Spleen (tissue), 11 donors: Measurements from ENCODE around the gene TNFSF10. TPM values are rescaled to one million over a fixed set of nuclear protein-coding genes. Genes with fewer than 3 reads are reported as not detected.

ENCODE experiments used
- DNase-seq: peaks from one replicate; pipeline ENCODE4 v3.0.0-alpha.2; 2020
- H3K27ac ChIP-seq, 8 donors: fragments of 200-600 bp; sonication (generic) in 7 of 8; 1 replicate in 4 of 8; 2 replicates in 4 of 8; pipeline versions ENCODE4 v1.5.0 to v1.8.0; 2016 to 2021; ENCODE audit warnings: inconsistent platforms in 4 of 8, mild to moderate bottlenecking in 4 of 8, moderate library complexity in 1 of 8
- H3K27me3 ChIP-seq, 7 donors: fragments of 200-600 bp; sonication (generic) in 6 of 7; replicated peaks in 1 of 7; 1 replicate in 4 of 7; 2 replicates in 3 of 7; pipeline versions ENCODE4 v1.5.0 to v1.8.0; 2016 to 2021; ENCODE audit warnings: inconsistent platforms in 3 of 7, mild to moderate bottlenecking in 1 of 7
- H3K36me3 ChIP-seq, 6 donors: fragments of 200-600 bp; sonication (generic) in 5 of 6; 1 replicate in 4 of 6; 2 replicates in 2 of 6; pipeline versions ENCODE4 v1.5.0 to v1.8.0; 2016 to 2021; ENCODE audit warnings: inconsistent platforms in 2 of 6
- H3K4me1 ChIP-seq, 6 donors: fragments of 200-600 bp; sonication (generic) in 5 of 6; 1 replicate in 3 of 6; 2 replicates in 3 of 6; pipeline versions ENCODE4 v1.5.0 to v1.8.0; 2016 to 2021; ENCODE audit warnings: inconsistent platforms in 3 of 6
- H3K4me3 ChIP-seq, 8 donors: fragments of 200-600 bp; sonication (generic) in 7 of 8; 1 replicate in 4 of 8; 2 replicates in 4 of 8; pipeline versions ENCODE4 v1.5.0 to v1.8.0; 2016 to 2021; ENCODE audit warnings: inconsistent platforms in 4 of 8, mild to moderate bottlenecking in 4 of 8, moderate library complexity in 2 of 8
- H3K9me3 ChIP-seq, 8 donors: fragments of 200-600 bp; sonication (generic) in 7 of 8; 1 replicate in 4 of 8; 2 replicates in 4 of 8; pipeline versions ENCODE4 v1.5.0 to v1.8.0; 2016 to 2021; ENCODE audit warnings: inconsistent platforms in 4 of 8
- POLR2A ChIP-seq, 3 donors: fragments of 450-650 bp; IDR thresholded peaks; one replicate each; pipeline ENCODE4 v1.5.1; 2017; ENCODE audit warnings: antibody characterized with exemption in 3 of 3, mild to moderate bottlenecking in 1 of 3
- POLR2AphosphoS5 ChIP-seq, 3 donors: sonication (generic); formaldehyde crosslinking; IDR thresholded peaks; one replicate each; pipeline ENCODE4 v1.5.1; 2017; ENCODE audit warnings: antibody characterized with exemption in 3 of 3
- WGBS, 5 donors: extraction: QIAGEN DNeasy Blood & Tissue Kit in 3 of 5; methylation state at CpG; one replicate each; pipeline versions ENCODE4 v1.1.5 to v1.1.7; 2013 to 2018; 5-methylcytosine and 5-hydroxymethylcytosine counted together
- intact Hi-C: fragments of 100-400 bp; cut with DNase I; formaldehyde crosslinking; loops from one replicate; pipeline ENCODE4 v1.15.0; 2023; ENCODE audit warnings: low total_unique reads
- polyA plus RNA-seq, 3 donors: library from polyadenylated mRNA; stranded (reverse); fragments of 200-250 nt; gene quantifications; one replicate each; pipeline ENCODE4 v1.2.1, GENCODE V29; 2013
- total RNA-seq, 7 donors: library from RNA; depleted of rRNA in 3 of 7; stranded (reverse); fragments of >200 nt in 3 of 7; fragmentation: NEBNext Ultra II Directional in 4 of 7; extraction: Animal tissue kit (Norgen Biotek cat#: 25700) in 4 of 7; gene quantifications; one replicate each; pipeline versions ENCODE4 v1.1.0 to v1.2.1, GENCODE V29; 2016 to 2021
- TF ChIP-seq, protein P1 (sequence below), 11 experiments: fragments of 200-600 bp in 7 of 11; fragments of 450-650 bp in 4 of 11; sonication (generic) in 4 of 11; IDR thresholded peaks in 8 of 11; conservative IDR thresholded peaks in 3 of 11; 1 replicate in 7 of 11; 2 replicates in 4 of 11; pipeline versions ENCODE4 v1.4.0 to v1.8.0; 2016 to 2021; ENCODE audit warnings: antibody characterized with exemption in 11 of 11, inconsistent platforms in 4 of 11, mild to moderate bottlenecking in 1 of 11
- donor health status: healthy with polysubstance abuse.
- donor health status: DM: no; HTN: no; CAD: no; lungs with moderate emphysema.
- donor health status: DM: no; HTN: no; CAD: no.
- donor health status: Bipolar disorder and iron deficiency.
- donor health status: healthy.
- donor health status: DM: no; HTN: no; CAD: no.
- donor health status: DM: yes; HTN: yes; CAD: no.

TNFSF10 gene
- total and polyA plus RNA-seq, 10 donors: 19.5 to 156 (median 87.4) TPM

- 47 to 54% (median 50%) methylated on average over 4 of the region's 4 CpGs for WGBS, 5 donors
- peak overlapping the region in 7 of 8 donors; percentile 52 to 94 (median 92) for H3K27ac ChIP-seq
- TF ChIP-seq, protein P1, sequence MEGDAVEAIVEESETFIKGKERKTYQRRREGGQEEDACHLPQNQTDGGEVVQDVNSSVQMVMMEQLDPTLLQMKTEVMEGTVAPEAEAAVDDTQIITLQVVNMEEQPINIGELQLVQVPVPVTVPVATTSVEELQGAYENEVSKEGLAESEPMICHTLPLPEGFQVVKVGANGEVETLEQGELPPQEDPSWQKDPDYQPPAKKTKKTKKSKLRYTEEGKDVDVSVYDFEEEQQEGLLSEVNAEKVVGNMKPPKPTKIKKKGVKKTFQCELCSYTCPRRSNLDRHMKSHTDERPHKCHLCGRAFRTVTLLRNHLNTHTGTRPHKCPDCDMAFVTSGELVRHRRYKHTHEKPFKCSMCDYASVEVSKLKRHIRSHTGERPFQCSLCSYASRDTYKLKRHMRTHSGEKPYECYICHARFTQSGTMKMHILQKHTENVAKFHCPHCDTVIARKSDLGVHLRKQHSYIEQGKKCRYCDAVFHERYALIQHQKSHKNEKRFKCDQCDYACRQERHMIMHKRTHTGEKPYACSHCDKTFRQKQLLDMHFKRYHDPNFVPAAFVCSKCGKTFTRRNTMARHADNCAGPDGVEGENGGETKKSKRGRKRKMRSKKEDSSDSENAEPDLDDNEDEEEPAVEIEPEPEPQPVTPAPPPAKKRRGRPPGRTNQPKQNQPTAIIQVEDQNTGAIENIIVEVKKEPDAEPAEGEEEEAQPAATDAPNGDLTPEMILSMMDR (IDR thresholded peaks at IDR 0.05 in 8 of 11, conservative IDR thresholded peaks at IDR 0.05 in 3 of 11): no peak
- TF ChIP-seq POLR2AphosphoS5 (IDR thresholded peaks at IDR 0.05): no peak
- TF ChIP-seq POLR2A (IDR thresholded peaks at IDR 0.05): no peak
- no peaks in the 10 kb centered on the region for H3K9me3 ChIP-seq
- peak overlapping the region in 1 of 8 donors; percentile 23 for H3K4me3 ChIP-seq
- DNase-seq: no peak
- H3K27me3 ChIP-seq: no peaks in the 10 kb centered on the region
- H3K36me3 ChIP-seq: peaks cover 0 to 90% (median 19%) of the 10 kb centered on the region in 6 donors
- intact Hi-C loops: no loop called here
- peaks cover 52 to 100% (median 93%) of the 10 kb centered on the region in 6 donors for H3K4me1 ChIP-seq
Observed at GRCh38 chr3:172515130-172515918, 7.9 kb downstream of the TNFSF10 start.

GRCh38 chr3:172514678-172515077, 8.6 kb downstream of the TNFSF10 start:
- WGBS, 5 donors: 82 to 95% (median 90%) methylated on average over 4 of the region's 4 CpGs
- no peak for TF ChIP-seq POLR2A (IDR thresholded peaks at IDR 0.05)
- TF ChIP-seq, protein P1 (IDR thresholded peaks at IDR 0.05 in 8 of 11, conservative IDR thresholded peaks at IDR 0.05 in 3 of 11): no peak
- no peak for TF ChIP-seq POLR2AphosphoS5 (IDR thresholded peaks at IDR 0.05)
- Histone ChIP-seq H3K4me1 (peaks cover 47 to 97% (median 90%) of the 10 kb centered on the region in 6 donors), H3K4me3 (no peak overlapping the region), H3K36me3 (peaks cover 0 to 94% (median 22%) of the 10 kb centered on the region in 6 donors), H3K27me3 (no peaks in the 10 kb centered on the region), H3K9me3 (no peaks in the 10 kb centered on the region), H3K27ac (peak overlapping the region in 7 of 8 donors; percentile 52 to 94 (median 92))
- no peak for DNase-seq
- intact Hi-C loops: no loop called here

- intact Hi-C loops: no loop called here
- DNase-seq: no peak
- TF ChIP-seq POLR2AphosphoS5 (IDR thresholded peaks at IDR 0.05): no peak
- TF ChIP-seq POLR2A (IDR thresholded peaks at IDR 0.05): no peak
- TF ChIP-seq, protein P1 (IDR thresholded peaks at IDR 0.05 in 8 of 11, conservative IDR thresholded peaks at IDR 0.05 in 3 of 11): no peak
- WGBS, 5 donors: 36 to 50% (median 45%) methylated on average over 2 of the region's 2 CpGs
- Histone ChIP-seq H3K27me3 (no peaks in the 10 kb centered on the region), H3K36me3 (peaks cover 0 to 100% (median 32%) of the 10 kb centered on the region in 6 donors), H3K27ac (peak overlapping the region; percentile 61 to 94 (median 84)), H3K9me3 (no peaks in the 10 kb centered on the region), H3K4me1 (peaks cover 44 to 86% (median 78%) of the 10 kb centered on the region in 6 donors), H3K4me3 (peak overlapping the region in 1 of 8 donors; percentile 48)
Observed at GRCh38 chr3:172513488-172513887, 9.7 kb downstream of the TNFSF10 start.
